WTC11 (cell line): ENCODE measurements around the gene CACUL1. TPM values are rescaled to one million over a fixed set of nuclear protein-coding genes. Genes with fewer than 3 reads are reported as not detected.

Experiments
- ATAC-seq: fragments of 200-7000 bp; cut with Tn5 transposase; 2 replicates; pipeline ENCODE4 v1.10.0; 2021; ENCODE audit warnings: mild to moderate bottlenecking, moderate library complexity
- CTCF ChIA-PET: fragments of 300-600 bp; sonication (Branson Sonifier 250); formaldehyde crosslinking; loops from one replicate; lab custom pipeline; 2021; ENCODE audit warnings: antibody characterized with exemption; lab: Charles Lee
- POLR2A ChIA-PET: fragments of 350-600 bp; sonication (Branson Sonifier 250); formaldehyde crosslinking; loops from one replicate; lab custom pipeline; 2021; ENCODE audit warnings: antibody characterized with exemption; lab: Charles Lee
- DNase-seq: peaks from one replicate; pipeline ENCODE4 v3.0.0; 2021; ENCODE audit warnings: low spot score
- H3K27ac Mint-ChIP-seq: 2 replicates; pipeline ENCODE4 v1.8.0; 2021; ENCODE audit warnings: mixed read lengths
- H3K27me3 Mint-ChIP-seq: 2 replicates; pipeline ENCODE4 v1.8.0; 2021; ENCODE audit warnings: low read depth, mild to moderate bottlenecking, moderate library complexity, mixed read lengths
- H3K36me3 Mint-ChIP-seq: 2 replicates; pipeline ENCODE4 v1.8.0; 2021; ENCODE audit warnings: mixed read lengths
- H3K4me1 Mint-ChIP-seq: 2 replicates; pipeline ENCODE4 v1.8.0; 2022; ENCODE audit warnings: mixed read lengths
- H3K4me3 Mint-ChIP-seq: 2 replicates; pipeline ENCODE4 v1.8.0; 2021; ENCODE audit warnings: mild to moderate bottlenecking, moderate library complexity, mixed read lengths
- H3K9me3 Mint-ChIP-seq: 2 replicates; pipeline ENCODE4 v1.8.0; 2021; ENCODE audit warnings: mixed read lengths
- AFF4 ChIP-seq: sonication (generic); formaldehyde crosslinking; IDR thresholded peaks from 2 replicates; pipeline ENCODE4 v1.8.1; 2023; ENCODE audit warnings: mild to moderate bottlenecking, missing genetic modification reagents, borderline replicate concordance
- CBFB ChIP-seq: sonication (generic); formaldehyde crosslinking; IDR thresholded peaks from 2 replicates; pipeline ENCODE4 v1.8.1; 2022; ENCODE audit warnings: mild to moderate bottlenecking, low read depth, missing genetic modification reagents
- E2F4 ChIP-seq: sonication (generic); formaldehyde crosslinking; IDR thresholded peaks from 2 replicates; pipeline ENCODE4 v1.8.1; 2022; ENCODE audit warnings: low read depth, mild to moderate bottlenecking, moderate library complexity, missing genetic modification reagents, borderline replicate concordance
- E2F5 ChIP-seq: sonication (generic); formaldehyde crosslinking; IDR thresholded peaks from 2 replicates; pipeline ENCODE4 v1.8.1; 2022; ENCODE audit warnings: mild to moderate bottlenecking, moderate library complexity, missing genetic modification reagents
- FOXK1 ChIP-seq: sonication (generic); formaldehyde crosslinking; IDR thresholded peaks from 2 replicates; pipeline ENCODE4 v1.8.0; 2022; ENCODE audit warnings: mild to moderate bottlenecking, moderate library complexity, missing genetic modification reagents
- FOXP1 ChIP-seq: sonication (generic); formaldehyde crosslinking; IDR thresholded peaks from 2 replicates; pipeline ENCODE4 v1.8.0; 2022; ENCODE audit warnings: missing genetic modification reagents, mild to moderate bottlenecking, moderate library complexity, borderline replicate concordance
- IRF2 ChIP-seq: sonication (generic); formaldehyde crosslinking; IDR thresholded peaks from 2 replicates; pipeline ENCODE4 v1.8.0; 2022; ENCODE audit warnings: low read depth, missing genetic modification reagents, borderline replicate concordance
- JUN ChIP-seq: sonication (generic); formaldehyde crosslinking; IDR thresholded peaks from 2 replicates; pipeline ENCODE4 v1.8.0; 2023; ENCODE audit warnings: mild to moderate bottlenecking, missing genetic modification reagents
- MLX ChIP-seq: sonication (generic); formaldehyde crosslinking; IDR thresholded peaks from 2 replicates; pipeline ENCODE4 v1.8.1; 2023; ENCODE audit warnings: mild to moderate bottlenecking, missing genetic modification reagents, moderate library complexity
- MYBL2 ChIP-seq: sonication (generic); formaldehyde crosslinking; IDR thresholded peaks from 2 replicates; pipeline ENCODE4 v1.8.1; 2023; ENCODE audit warnings: mild to moderate bottlenecking, moderate library complexity, missing genetic modification reagents
- NFYB ChIP-seq: sonication (generic); formaldehyde crosslinking; conservative IDR thresholded peaks from 2 replicates; pipeline ENCODE4 v1.8.0; 2022; ENCODE audit warnings: low read depth, missing genetic modification reagents
- RELA ChIP-seq: sonication (generic); formaldehyde crosslinking; IDR thresholded peaks from 2 replicates; pipeline ENCODE4 v1.8.1; 2022; ENCODE audit warnings: missing genetic modification reagents, mild to moderate bottlenecking, borderline replicate concordance
- SMAD3 ChIP-seq: sonication (generic); formaldehyde crosslinking; IDR thresholded peaks from 2 replicates; pipeline ENCODE4 v1.8.0; 2022; ENCODE audit warnings: missing genetic modification reagents, mild to moderate bottlenecking, borderline replicate concordance
- SP1 ChIP-seq: sonication (generic); formaldehyde crosslinking; conservative IDR thresholded peaks from 2 replicates; pipeline ENCODE4 v1.8.1; 2022; ENCODE audit warnings: missing genetic modification reagents
- TEAD1 ChIP-seq: sonication (generic); formaldehyde crosslinking; IDR thresholded peaks from 2 replicates; pipeline ENCODE4 v1.8.0; 2022; ENCODE audit warnings: mild to moderate bottlenecking, missing genetic modification reagents
- USF2 ChIP-seq: sonication (generic); formaldehyde crosslinking; IDR thresholded peaks from 2 replicates; pipeline ENCODE4 v1.8.1; 2023; ENCODE audit warnings: mild to moderate bottlenecking, missing genetic modification reagents, moderate library complexity
- ZBTB21 ChIP-seq: sonication (generic); formaldehyde crosslinking; IDR thresholded peaks from 2 replicates; pipeline ENCODE4 v1.8.1; 2023; ENCODE audit warnings: mild to moderate bottlenecking, missing genetic modification reagents, borderline replicate concordance
- ZNF219 ChIP-seq: sonication (generic); formaldehyde crosslinking; IDR thresholded peaks from 2 replicates; pipeline ENCODE4 v1.8.0; 2023; ENCODE audit warnings: missing genetic modification reagents, mild to moderate bottlenecking, borderline replicate concordance
- ZNF232 ChIP-seq: sonication (generic); formaldehyde crosslinking; IDR thresholded peaks from 2 replicates; pipeline ENCODE4 v1.8.0; 2022; ENCODE audit warnings: mild to moderate bottlenecking, missing genetic modification reagents
- ZNF423 ChIP-seq: fragments of 250-450 bp; sonication (Bioruptor Pico); IDR thresholded peaks from 2 replicates; pipeline ENCODE4 v2.1.2; 2022; ENCODE audit warnings: mild to moderate bottlenecking, moderate library complexity
- ZNF512 ChIP-seq: sonication (generic); formaldehyde crosslinking; IDR thresholded peaks from 2 replicates; pipeline ENCODE4 v1.8.1; 2022; ENCODE audit warnings: missing genetic modification reagents, borderline replicate concordance
- ZSCAN18 ChIP-seq: fragments of 250-450 bp; sonication (Bioruptor Pico); IDR thresholded peaks from 2 replicates; pipeline ENCODE4 v2.1.2; 2022; ENCODE audit warnings: mild to moderate bottlenecking, moderate library complexity
- total RNA-seq: library from RNA; stranded (reverse); gene quantifications from 3 replicates; pipeline ENCODE4 v1.2.3, GENCODE V29; 2021

CACUL1 gene
- total RNA-seq, 1 experiment from 2014 or later, result 41.5 TPM

- Mint-ChIP-seq H3K4me3 (no peak overlapping the region), H3K9me3 (no peaks in the 10 kb centered on the region), H3K36me3 (no peaks in the 10 kb centered on the region), H3K27ac (no peak overlapping the region; the same call in 1 of the 2 replicates), H3K27me3 (no peaks in the 10 kb centered on the region), H3K4me1 (peaks cover 52% of the 10 kb centered on the region)
- POLR2A ChIA-PET, result interaction anchor here (0.9 kb wide), 1 partner anchor 13 kb away, joined by 4 read pairs; the partner anchor contains the start of gene CACUL1
- CTCF ChIA-PET, result no interaction called here
- DNase-seq (no peak), ATAC-seq (no peak)
- no peak for TF ChIP-seq SMAD3 (CRISPR knock-in tag)
- no peak for TF ChIP-seq ZSCAN18 (CRISPR knock-in tag)
- no peak for TF ChIP-seq JUN
- no peak for TF ChIP-seq MYBL2
- no peak for TF ChIP-seq CBFB (CRISPR knock-in tag)
- no peak for TF ChIP-seq ZNF423 (CRISPR knock-in tag)
- no peak for TF ChIP-seq ZNF512 (CRISPR knock-in tag)
- TF ChIP-seq ZNF232 (CRISPR knock-in tag), result no peak
- no peak for TF ChIP-seq E2F5 (CRISPR knock-in tag)
- no peak for TF ChIP-seq E2F4
Observed at GRCh38 chr10:118742032-118742431, 12.7 kb downstream of the CACUL1 start.

- Mint-ChIP-seq H3K9me3 (no peaks in the 10 kb centered on the region), H3K4me3 (no peak overlapping the region), H3K27me3 (no peaks in the 10 kb centered on the region), H3K36me3 (no peaks in the 10 kb centered on the region), H3K4me1 (peaks cover 62% of the 10 kb centered on the region), H3K27ac (no peak overlapping the region)
- ATAC-seq, result no peak
- ChIA-PET CTCF (interaction anchor here (0.7 to 2.4 kb wide), 4 partner anchors 17 to 144 kb away, joined by 3 to 10 read pairs (median 4); no protein-coding TSS in a partner anchor), POLR2A (interaction anchor here (1.1 kb wide), 1 partner anchor 16 kb away, joined by 4 read pairs; the partner anchor contains the start of gene CACUL1)
- DNase-seq, result no peak
- TF ChIP-seq E2F5 (CRISPR knock-in tag), result no peak
- no peak for TF ChIP-seq FOXK1 (CRISPR knock-in tag)
- no peak for TF ChIP-seq NFYB
- TF ChIP-seq MLX (CRISPR knock-in tag), result no peak
- no peak for TF ChIP-seq USF2 (CRISPR knock-in tag)
- no peak for TF ChIP-seq AFF4 (CRISPR knock-in tag)
- no peak for TF ChIP-seq ZBTB21
- TF ChIP-seq SP1 (CRISPR knock-in tag), result no peak
- TF ChIP-seq RELA, result no peak
- TF ChIP-seq ZNF219 (CRISPR knock-in tag), result no peak
- TF ChIP-seq FOXP1 (CRISPR knock-in tag), result no peak
- TF ChIP-seq TEAD1, result no peak
- no peak for TF ChIP-seq IRF2 (CRISPR knock-in tag)
- no peak for TF ChIP-seq ZNF512 (CRISPR knock-in tag)
Observed at GRCh38 chr10:118738406-118738805, 16.4 kb downstream of the CACUL1 start.
